Thyroid gland (tissue), 4 donors: ENCODE results near the gene DLGAP1. TPM values are rescaled to one million over a fixed set of nuclear protein-coding genes. Genes with fewer than 3 reads are reported as not detected.

Source experiments
- DNase-seq, 2 donors: peaks; one replicate each; pipeline ENCODE4 v3.0.0-alpha.2; 2019
- H3K27ac ChIP-seq, 3 donors: fragments of 200-600 bp; sonication (generic); 1 replicate in 2 of 3; 2 replicates in 1 of 3; pipeline ENCODE4 v1.5.1; 2016 to 2019; ENCODE audit warnings: mild to moderate bottlenecking in 1 of 3, moderate library complexity in 1 of 3
- H3K27me3 ChIP-seq: fragments of 200-600 bp; sonication (generic); one replicate; pipeline ENCODE4 v1.5.1; 2019
- H3K36me3 ChIP-seq, 2 donors: fragments of 200-600 bp; sonication (generic); one replicate each; pipeline ENCODE4 v1.5.1; 2016 to 2019
- H3K4me1 ChIP-seq, 2 donors: fragments of 200-600 bp; sonication (generic); one replicate each; pipeline ENCODE4 v1.5.1; 2017 to 2019
- H3K4me3 ChIP-seq, 3 donors: fragments of 200-600 bp; sonication (generic); replicated peaks in 1 of 3; 1 replicate in 2 of 3; 2 replicates in 1 of 3; pipeline ENCODE4 v1.5.1; 2016; ENCODE audit warnings: mild to moderate bottlenecking in 1 of 3
- H3K9me3 ChIP-seq: fragments of 200-600 bp; sonication (generic); one replicate; pipeline ENCODE4 v1.5.1; 2017
- CTCF ChIP-seq, 6 experiments: fragments of 200-600 bp in 3 of 6; fragments of 450-650 bp in 3 of 6; sonication (generic) in 3 of 6; IDR thresholded peaks; one replicate each; pipeline ENCODE4 v1.5.1; 2016 to 2019; ENCODE audit warnings: antibody characterized with exemption in 6 of 6, mild to moderate bottlenecking in 2 of 6, inconsistent platforms in 1 of 6, moderate library complexity in 1 of 6
- POLR2A ChIP-seq, 2 donors: fragments of 450-650 bp; IDR thresholded peaks; one replicate each; pipeline ENCODE4 v1.6.1; 2017; ENCODE audit warnings: antibody characterized with exemption in 2 of 2, mild to moderate bottlenecking in 2 of 2, moderate library complexity in 1 of 2
- WGBS, 2 donors: methylation state at CpG; one replicate each; pipeline ENCODE4 v1.1.5; 2017; 5-methylcytosine and 5-hydroxymethylcytosine counted together
- intact Hi-C: fragments of 100-400 bp; cut with DNase I; formaldehyde crosslinking; loops from one replicate; pipeline ENCODE4 v1.15.1; 2023
- total RNA-seq, 4 donors: library from RNA; depleted of rRNA; stranded (reverse); fragments of >200 nt; gene quantifications; one replicate each; pipeline ENCODE4 v1.2.3, GENCODE V29; 2016

DLGAP1 gene
- total RNA-seq, 4 donors from 2014 or later = 0.25 to 2.7 (median 0.77) TPM

DNA sequence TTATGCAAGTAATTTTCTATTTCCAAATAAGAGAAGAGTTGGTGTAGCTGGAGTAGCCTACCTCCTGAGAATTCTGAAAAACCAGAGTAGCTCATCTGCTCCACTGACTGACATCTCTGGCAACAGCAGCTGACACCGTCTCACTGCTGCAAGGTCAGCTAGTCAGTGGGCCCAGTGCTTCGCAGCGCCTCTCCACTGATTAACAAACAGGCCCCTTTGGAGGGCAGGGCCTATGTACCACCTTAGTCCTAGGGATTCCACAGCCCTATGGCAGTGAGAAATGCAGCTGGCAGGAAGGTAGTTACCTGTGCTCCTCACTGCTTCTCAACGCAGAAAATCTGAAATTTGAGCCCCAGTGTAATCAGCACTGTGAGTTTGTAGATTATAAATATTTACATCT, 97.5 kb downstream of the DLGAP1 start:
- intact Hi-C loops = no loop called here
- Histone ChIP-seq H3K27me3 (no peaks in the 10 kb centered on the region), H3K9me3 (no peaks in the 10 kb centered on the region), H3K4me1 (no peaks in the 10 kb centered on the region), H3K27ac (no peak overlapping the region), H3K36me3 (no peaks in the 10 kb centered on the region), H3K4me3 (no peak overlapping the region)
- TF ChIP-seq POLR2A (IDR thresholded peaks at IDR 0.05) = no peak
- DNase-seq = no peak
- 54 to 76% methylated on average over 4 of the region's 4 CpGs for WGBS, 2 donors

DNA sequence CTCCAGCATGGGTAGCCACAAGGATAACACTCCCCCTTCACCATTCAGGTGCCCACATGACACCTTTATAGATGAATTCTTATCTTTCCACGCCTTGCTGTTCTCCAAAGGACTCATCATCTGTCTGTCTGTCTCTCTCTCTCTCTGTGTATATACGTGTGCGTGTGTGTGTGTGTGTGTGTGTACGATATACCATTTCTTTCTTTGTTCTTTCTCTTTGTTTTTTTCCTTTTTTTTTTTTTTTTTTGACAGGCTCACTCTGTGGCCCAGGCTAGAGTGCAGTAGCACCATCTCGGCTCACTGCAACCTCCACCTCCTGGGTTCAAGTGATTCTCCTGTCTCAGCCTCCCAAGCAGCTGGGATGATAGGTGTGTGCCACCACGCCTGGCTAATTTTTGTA, 98.2 kb downstream of the DLGAP1 start:
- WGBS, 2 donors = 79 to 90% methylated on average over 6 of the region's 6 CpGs
- Histone ChIP-seq H3K27ac (no peak overlapping the region), H3K4me3 (no peak overlapping the region), H3K27me3 (no peaks in the 10 kb centered on the region), H3K9me3 (no peaks in the 10 kb centered on the region), H3K36me3 (no peaks in the 10 kb centered on the region), H3K4me1 (no peaks in the 10 kb centered on the region)
- no peak for DNase-seq
- no peak for TF ChIP-seq CTCF (IDR thresholded peaks at IDR 0.05)
- no peak for TF ChIP-seq POLR2A (IDR thresholded peaks at IDR 0.05)
- intact Hi-C loops = no loop called here

DNA sequence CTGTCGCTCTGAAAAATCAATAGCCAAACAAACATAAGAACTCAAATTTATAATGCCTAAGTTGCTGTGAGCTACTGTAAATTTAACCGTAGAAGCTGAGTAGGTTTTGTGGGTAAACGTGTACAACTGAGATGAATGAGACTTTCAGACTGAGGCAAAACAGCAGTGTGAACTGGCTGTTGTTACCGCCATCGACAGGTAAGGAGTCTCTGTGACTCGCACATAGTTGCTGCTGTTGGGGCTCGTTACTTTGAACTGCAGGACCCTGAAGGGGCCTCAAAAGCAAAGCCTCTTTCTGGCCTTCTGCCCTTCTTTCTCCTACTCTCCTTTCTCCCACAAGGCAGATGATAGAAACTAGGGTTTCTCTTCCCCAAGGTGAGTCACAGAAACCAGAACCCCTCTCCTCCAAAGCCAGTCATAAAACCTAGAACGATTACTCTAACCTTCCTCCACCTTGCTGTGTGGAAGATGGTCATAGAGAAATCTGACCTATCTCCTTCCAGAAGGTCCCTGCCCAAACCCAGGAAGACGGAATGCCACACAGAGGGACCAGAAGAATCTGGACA, 101.2 kb downstream of the DLGAP1 start:
- H3K27me3 ChIP-seq = no peaks in the 10 kb centered on the region
- no peak overlapping the region for H3K4me3 ChIP-seq
- H3K36me3 ChIP-seq = no peaks in the 10 kb centered on the region
- H3K4me1 ChIP-seq = no peaks in the 10 kb centered on the region
- no peak overlapping the region for H3K27ac ChIP-seq
- H3K9me3 ChIP-seq = no peaks in the 10 kb centered on the region
- intact Hi-C loops = no loop called here
- TF ChIP-seq CTCF (IDR thresholded peaks at IDR 0.05) (no peak), POLR2A (IDR thresholded peaks at IDR 0.05) (no peak)
- 54 to 62% methylated on average over 9 of the region's 9 CpGs for WGBS, 2 donors
- no peak for DNase-seq

DNA sequence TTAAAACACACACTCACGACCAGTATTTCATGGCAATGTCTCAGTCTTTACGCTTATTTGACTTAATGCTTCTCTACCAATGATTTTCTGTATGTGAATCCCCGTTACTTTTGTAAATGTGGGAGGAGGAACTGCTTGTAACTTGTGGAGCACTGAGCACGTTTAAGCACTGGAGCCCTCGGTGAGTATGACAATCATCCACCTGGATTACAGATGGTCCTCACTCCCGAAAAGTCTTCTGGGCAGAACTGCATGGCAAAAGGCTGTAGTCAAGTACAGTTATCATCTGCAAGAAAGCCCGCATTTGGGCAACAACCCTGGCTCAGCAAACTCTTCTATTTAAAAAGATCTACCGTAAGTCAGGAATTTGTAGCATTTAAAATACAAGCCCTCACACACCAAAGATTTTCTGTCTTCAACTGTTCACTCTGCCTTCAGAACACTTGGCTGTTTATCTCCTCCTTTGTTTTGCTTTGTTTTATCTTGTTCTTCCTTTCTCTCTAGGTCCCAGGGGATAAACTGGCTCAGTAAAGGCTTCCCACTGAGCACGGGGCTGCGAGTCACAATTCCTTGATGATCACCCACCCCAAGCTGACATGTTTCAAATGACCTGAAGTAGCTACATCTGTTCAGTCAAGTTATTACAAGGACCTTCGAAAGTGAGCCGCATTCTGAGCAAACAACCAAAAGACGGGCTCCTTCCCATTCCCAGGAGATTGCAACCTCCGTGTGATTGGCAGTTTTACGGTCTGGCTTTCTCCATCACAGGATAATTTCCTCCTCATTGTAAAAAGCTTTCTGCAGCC, 102.2 kb downstream of the DLGAP1 start:
- intact Hi-C loops = no loop called here
- 30% methylated on average over 15 of the region's 15 CpGs for WGBS, 2 donors
- no peak for TF ChIP-seq POLR2A (IDR thresholded peaks at IDR 0.05)
- no peak for TF ChIP-seq CTCF (IDR thresholded peaks at IDR 0.05)
- Histone ChIP-seq H3K4me3 (no peak overlapping the region), H3K9me3 (no peaks in the 10 kb centered on the region), H3K36me3 (no peaks in the 10 kb centered on the region), H3K4me1 (no peaks in the 10 kb centered on the region), H3K27ac (no peak overlapping the region), H3K27me3 (no peaks in the 10 kb centered on the region)
- DNase-seq = no peak

GRCh38 chr18:4351005-4351404, 104.1 kb downstream of the DLGAP1 start:
- intact Hi-C loops = no loop called here
- no peaks in the 10 kb centered on the region for H3K27me3 ChIP-seq
- H3K27ac ChIP-seq = no peak overlapping the region
- no peak overlapping the region for H3K4me3 ChIP-seq
- H3K36me3 ChIP-seq = no peaks in the 10 kb centered on the region
- WGBS, 2 donors = 70 to 75% methylated on average over 2 of the region's 2 CpGs
- no peaks in the 10 kb centered on the region for H3K4me1 ChIP-seq
- no peak for TF ChIP-seq CTCF (IDR thresholded peaks at IDR 0.05)
- TF ChIP-seq POLR2A (IDR thresholded peaks at IDR 0.05) = no peak
- no peak for DNase-seq
- H3K9me3 ChIP-seq = no peaks in the 10 kb centered on the region
